ENCODE measurements around the gene LRRC4C. TPM values are rescaled to one million over a fixed set of nuclear protein-coding genes. Genes with fewer than 3 reads are reported as not detected.

LRRC4C gene
- total RNA-seq, 2 experiments from 2014 or later: not detected

DNA sequence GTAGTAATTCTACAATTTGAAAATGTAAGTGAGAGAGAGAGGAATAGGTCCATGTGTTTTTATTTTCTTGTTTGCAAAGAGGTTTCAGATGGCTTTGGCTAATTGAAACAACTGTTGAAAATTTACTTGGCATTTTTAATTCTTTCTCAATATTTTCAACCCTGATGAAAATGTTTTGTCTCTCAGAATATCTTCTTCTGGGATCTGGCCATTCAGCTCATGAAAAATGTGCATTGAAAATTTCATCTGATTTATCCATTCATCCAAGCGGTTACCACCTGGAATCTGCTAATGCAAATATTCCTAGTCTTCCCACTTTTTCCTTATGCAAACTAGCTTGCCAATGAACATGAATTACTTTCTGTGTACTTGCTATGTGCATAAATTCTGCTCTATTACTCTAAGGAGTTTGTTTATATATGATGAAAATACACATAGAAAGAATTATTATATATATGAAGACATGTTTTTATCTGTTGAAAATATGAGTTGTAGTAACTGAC lies 621.2 kb downstream of the LRRC4C start:
- DNase-seq: no peak
- peaks cover 2% of the 10 kb centered on the region for H3K9me3 Mint-ChIP-seq (ENCODE audit: low read depth)
- no peaks in the 10 kb centered on the region for H3K27me3 Mint-ChIP-seq
- no peaks in the 10 kb centered on the region for H3K36me3 Mint-ChIP-seq
- CTCF ChIA-PET: no interaction called here
- no peak overlapping the region for H3K27ac Mint-ChIP-seq
- H3K4me1 Mint-ChIP-seq: no peaks in the 10 kb centered on the region
- no peak for ATAC-seq
- no peak overlapping the region for H3K4me3 Mint-ChIP-seq

DNA sequence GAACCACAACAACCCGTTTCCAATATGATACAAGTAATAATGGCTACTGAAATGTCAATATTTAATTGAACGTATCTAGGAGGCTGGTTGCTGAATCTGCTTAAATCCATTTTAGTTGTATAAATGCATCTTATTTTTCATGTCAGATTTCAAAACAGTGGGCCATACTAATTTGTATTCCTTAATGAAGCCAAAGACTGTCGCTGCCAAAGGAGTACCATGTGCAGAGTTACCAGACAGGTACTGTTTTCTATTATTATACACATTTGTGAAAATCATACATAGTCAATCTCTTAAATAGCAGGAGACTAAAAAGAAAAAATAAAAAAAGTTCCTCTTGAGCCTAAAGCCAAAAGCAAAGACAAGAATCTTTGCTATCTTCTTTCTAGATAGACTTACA lies 632.3 kb downstream of the LRRC4C start:
- Mint-ChIP-seq H3K27me3 (no peaks in the 10 kb centered on the region), H3K4me1 (no peaks in the 10 kb centered on the region), H3K4me3 (no peak overlapping the region), H3K36me3 (no peaks in the 10 kb centered on the region), H3K9me3 (ENCODE audit: low read depth) (peaks cover 13% of the 10 kb centered on the region), H3K27ac (no peak overlapping the region)
- CTCF ChIA-PET: no interaction called here
- no peak for ATAC-seq
- DNase-seq: no peak

GRCh38 chr11:40826601-40827000 lies 632.9 kb downstream of the LRRC4C start:
- Mint-ChIP-seq H3K4me1 (no peaks in the 10 kb centered on the region), H3K9me3 (ENCODE audit: low read depth) (peaks cover 15% of the 10 kb centered on the region), H3K27ac (no peak overlapping the region), H3K4me3 (no peak overlapping the region), H3K27me3 (no peaks in the 10 kb centered on the region), H3K36me3 (no peaks in the 10 kb centered on the region)
- no peak for DNase-seq
- CTCF ChIA-PET: no interaction called here
- ATAC-seq: no peak

DNA sequence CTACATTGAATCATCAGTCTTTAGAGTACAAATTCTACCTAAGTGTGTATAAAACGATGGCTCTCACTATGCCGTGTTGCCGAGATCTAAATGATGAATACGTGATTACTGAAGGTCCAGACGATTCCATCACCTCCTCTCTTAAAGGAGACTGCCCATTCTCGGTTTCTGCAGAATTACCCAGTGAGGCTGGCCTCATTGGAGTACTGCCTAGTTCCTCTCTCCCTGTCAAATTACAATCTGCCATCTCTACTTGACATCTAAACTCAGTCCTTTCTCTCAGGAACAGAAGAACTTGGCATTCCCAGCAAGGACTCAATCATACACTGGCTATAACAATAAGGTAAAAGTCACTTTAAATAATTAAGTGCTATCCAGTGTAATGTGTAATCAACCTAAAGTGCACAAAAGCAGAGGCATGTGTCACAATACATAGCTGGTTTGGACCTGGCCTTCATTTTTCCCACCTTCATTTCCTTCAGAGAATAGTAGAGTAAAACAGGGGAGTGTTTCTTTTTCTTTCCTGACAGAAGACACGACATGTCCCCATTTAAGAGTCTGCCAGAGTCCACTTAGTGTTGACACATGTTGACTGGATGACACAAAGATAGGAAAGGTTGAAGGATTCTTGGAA lies 634.1 kb downstream of the LRRC4C start:
- CTCF ChIA-PET: no interaction called here
- Mint-ChIP-seq H3K4me3 (no peak overlapping the region), H3K27ac (no peak overlapping the region), H3K36me3 (no peaks in the 10 kb centered on the region), H3K27me3 (no peaks in the 10 kb centered on the region), H3K9me3 (ENCODE audit: low read depth) (peaks cover 10% of the 10 kb centered on the region), H3K4me1 (no peaks in the 10 kb centered on the region)
- no peak for DNase-seq
- no peak for ATAC-seq

DNA sequence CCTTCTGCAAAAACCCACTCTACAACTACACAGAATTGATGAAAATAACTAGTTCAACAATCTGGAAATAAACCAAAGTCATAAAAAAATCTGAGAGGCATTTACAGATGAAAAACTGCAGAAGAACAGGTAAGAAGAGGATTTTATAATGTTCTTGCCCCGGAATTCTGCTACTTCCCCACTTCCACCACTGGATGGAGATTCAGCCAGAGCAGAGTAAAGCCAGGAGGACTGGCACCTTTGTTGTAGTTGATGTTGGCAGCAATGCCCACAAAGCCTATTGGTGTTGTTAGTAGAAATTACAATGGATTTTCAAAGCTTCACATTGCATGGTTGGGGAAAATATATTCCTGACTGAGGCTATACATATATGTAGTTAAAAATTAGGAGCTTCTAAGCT lies 640.2 kb downstream of the LRRC4C start:
- no peak overlapping the region for H3K4me3 Mint-ChIP-seq
- H3K27me3 Mint-ChIP-seq: no peaks in the 10 kb centered on the region
- no peaks in the 10 kb centered on the region for H3K4me1 Mint-ChIP-seq
- CTCF ChIA-PET: no interaction called here
- no peak overlapping the region for H3K27ac Mint-ChIP-seq
- DNase-seq (no peak), ATAC-seq (no peak)
- peaks cover 9% of the 10 kb centered on the region for H3K9me3 Mint-ChIP-seq (ENCODE audit: low read depth)
- no peaks in the 10 kb centered on the region for H3K36me3 Mint-ChIP-seq

- no peak overlapping the region for H3K4me3 Mint-ChIP-seq
Measured at GRCh38 chr11:40816976-40817375, 642.5 kb downstream of the LRRC4C start.

GRCh38 chr11:40797981-40798380 lies 661.5 kb downstream of the LRRC4C start:
- H3K4me3 Mint-ChIP-seq: no peak overlapping the region
- no peak overlapping the region for H3K27ac Mint-ChIP-seq
- no peak for DNase-seq
- no peaks in the 10 kb centered on the region for H3K36me3 Mint-ChIP-seq
- peaks cover 16% of the 10 kb centered on the region for H3K9me3 Mint-ChIP-seq (ENCODE audit: low read depth)
- no peak for ATAC-seq
- H3K27me3 Mint-ChIP-seq: no peaks in the 10 kb centered on the region
- CTCF ChIA-PET: no interaction called here
- no peaks in the 10 kb centered on the region for H3K4me1 Mint-ChIP-seq

More at GRCh38 chr11:40816976-40817375, 642.5 kb downstream of the LRRC4C start:
- no peaks in the 10 kb centered on the region for H3K27me3 Mint-ChIP-seq
- ATAC-seq (no peak), DNase-seq (no peak)
- H3K36me3 Mint-ChIP-seq: no peaks in the 10 kb centered on the region
- peaks cover 5% of the 10 kb centered on the region for H3K9me3 Mint-ChIP-seq (ENCODE audit: low read depth)
- H3K4me1 Mint-ChIP-seq: no peaks in the 10 kb centered on the region
- no peak overlapping the region for H3K27ac Mint-ChIP-seq
- CTCF ChIA-PET: no interaction called here

DNA sequence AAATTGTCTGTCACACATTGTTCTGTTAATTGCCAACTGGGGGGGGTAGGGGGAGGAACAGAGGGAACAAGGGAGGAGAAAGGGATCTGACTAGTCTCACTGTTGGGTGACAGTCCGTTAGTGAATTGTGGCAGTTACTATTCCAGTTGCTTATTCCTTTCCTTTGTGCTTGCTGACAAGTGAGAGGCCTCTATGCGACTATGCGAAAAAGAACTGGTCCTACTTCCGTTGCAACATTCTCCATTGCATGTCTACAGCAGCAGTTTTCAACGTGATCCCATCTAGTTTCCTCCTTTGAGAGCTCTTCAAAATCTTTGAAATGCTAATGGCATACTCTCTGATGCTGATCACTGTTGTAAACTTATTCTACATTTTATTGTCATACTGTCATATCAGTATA lies 672.2 kb downstream of the LRRC4C start:
- H3K4me3 Mint-ChIP-seq: no peak overlapping the region
- H3K36me3 Mint-ChIP-seq: no peaks in the 10 kb centered on the region
- DNase-seq (no peak), ATAC-seq (no peak)
- CTCF ChIA-PET: no interaction called here
- H3K9me3 Mint-ChIP-seq (ENCODE audit: low read depth): peaks cover 16% of the 10 kb centered on the region
- H3K4me1 Mint-ChIP-seq: no peaks in the 10 kb centered on the region
- H3K27ac Mint-ChIP-seq: no peak overlapping the region
- no peaks in the 10 kb centered on the region for H3K27me3 Mint-ChIP-seq

- Mint-ChIP-seq H3K36me3 (no peaks in the 10 kb centered on the region), H3K4me3 (no peak overlapping the region), H3K27ac (no peak overlapping the region), H3K9me3 (ENCODE audit: low read depth) (peaks cover 5% of the 10 kb centered on the region), H3K4me1 (no peaks in the 10 kb centered on the region), H3K27me3 (no peaks in the 10 kb centered on the region)
- ATAC-seq (no peak), DNase-seq (no peak)
- CTCF ChIA-PET: no interaction called here
Measured at GRCh38 chr11:40763046-40763445, 696.4 kb downstream of the LRRC4C start.

DNA sequence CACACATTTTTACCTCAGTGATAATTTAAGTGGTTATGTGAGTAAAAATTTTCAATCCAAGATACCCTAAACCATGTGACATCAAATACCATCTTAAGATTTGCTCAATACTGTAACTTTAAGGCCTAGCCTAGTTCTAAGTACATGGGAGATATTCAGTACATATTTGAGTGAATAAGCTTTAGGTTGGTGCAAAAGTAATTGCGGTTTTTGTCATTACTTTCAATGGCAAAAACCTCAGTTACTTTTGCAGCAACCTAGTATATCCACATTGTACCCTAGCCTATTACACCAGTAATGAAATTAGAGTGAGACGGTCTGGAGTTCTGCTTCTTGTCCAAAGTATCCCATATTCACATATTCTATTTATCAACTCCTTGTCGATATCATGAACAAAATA lies 700.1 kb downstream of the LRRC4C start:
- Mint-ChIP-seq H3K36me3 (no peaks in the 10 kb centered on the region), H3K9me3 (ENCODE audit: low read depth) (peaks cover 7% of the 10 kb centered on the region), H3K27ac (no peak overlapping the region), H3K27me3 (no peaks in the 10 kb centered on the region), H3K4me1 (no peaks in the 10 kb centered on the region), H3K4me3 (no peak overlapping the region)
- CTCF ChIA-PET: no interaction called here
- ATAC-seq (no peak), DNase-seq (no peak)

DNA sequence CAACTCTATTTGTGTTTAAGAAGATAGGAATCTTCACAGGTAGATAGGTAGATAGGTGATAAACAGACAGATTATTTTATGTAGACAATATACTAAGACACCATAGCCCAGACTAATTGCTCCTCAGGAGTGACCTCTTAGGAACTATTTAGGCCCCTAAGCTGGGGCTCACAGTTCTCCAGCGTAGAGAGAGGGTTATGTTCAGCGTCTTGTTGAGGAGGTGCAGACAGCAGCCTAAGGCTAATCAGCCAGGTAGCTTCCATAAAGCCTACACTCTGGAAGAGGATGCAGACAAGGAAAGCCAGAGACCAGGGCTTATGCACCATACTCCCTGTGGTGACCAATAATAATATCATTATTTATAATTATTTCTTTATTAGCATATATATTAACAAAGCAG lies 705.2 kb downstream of the LRRC4C start:
- Mint-ChIP-seq H3K9me3 (ENCODE audit: low read depth) (peaks cover 5% of the 10 kb centered on the region), H3K4me3 (no peak overlapping the region), H3K27ac (no peak overlapping the region), H3K4me1 (no peaks in the 10 kb centered on the region), H3K27me3 (no peaks in the 10 kb centered on the region), H3K36me3 (no peaks in the 10 kb centered on the region)
- ATAC-seq: no peak
- CTCF ChIA-PET: no interaction called here
- no peak for DNase-seq

DNA sequence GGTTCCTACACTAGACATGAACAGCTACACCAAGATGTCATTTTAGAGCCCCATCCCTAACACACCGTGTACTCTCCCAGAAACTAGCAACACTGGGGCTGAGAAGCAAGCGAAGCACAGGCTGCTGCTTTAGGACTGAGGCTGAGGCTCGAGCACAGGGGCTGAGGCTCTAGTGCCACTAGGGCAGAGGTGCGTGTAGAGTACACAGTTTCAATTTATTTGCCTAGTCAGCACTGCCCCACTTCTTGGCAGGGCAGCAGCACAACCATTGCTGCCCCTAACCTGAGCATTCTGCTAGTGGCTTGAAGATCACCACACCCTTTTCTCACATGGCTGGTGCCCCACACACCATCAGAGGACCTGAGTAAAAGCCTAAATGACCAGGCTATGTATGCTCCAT lies 713.2 kb downstream of the LRRC4C start:
- ATAC-seq (no peak), DNase-seq (no peak)
- CTCF ChIA-PET: no interaction called here
- peaks cover 15% of the 10 kb centered on the region for H3K9me3 Mint-ChIP-seq (ENCODE audit: low read depth)
- H3K4me1 Mint-ChIP-seq: no peaks in the 10 kb centered on the region
- H3K27ac Mint-ChIP-seq: no peak overlapping the region
- no peaks in the 10 kb centered on the region for H3K36me3 Mint-ChIP-seq
- no peaks in the 10 kb centered on the region for H3K27me3 Mint-ChIP-seq
- H3K4me3 Mint-ChIP-seq: no peak overlapping the region

- Mint-ChIP-seq H3K27ac (no peak overlapping the region), H3K4me3 (no peak overlapping the region), H3K9me3 (ENCODE audit: low read depth) (peaks cover 12% of the 10 kb centered on the region), H3K4me1 (no peaks in the 10 kb centered on the region), H3K27me3 (no peaks in the 10 kb centered on the region), H3K36me3 (no peaks in the 10 kb centered on the region)
- ATAC-seq (no peak), DNase-seq (no peak)
- CTCF ChIA-PET: no interaction called here
Measured at GRCh38 chr11:40732132-40732531, 727.3 kb downstream of the LRRC4C start.

DNA sequence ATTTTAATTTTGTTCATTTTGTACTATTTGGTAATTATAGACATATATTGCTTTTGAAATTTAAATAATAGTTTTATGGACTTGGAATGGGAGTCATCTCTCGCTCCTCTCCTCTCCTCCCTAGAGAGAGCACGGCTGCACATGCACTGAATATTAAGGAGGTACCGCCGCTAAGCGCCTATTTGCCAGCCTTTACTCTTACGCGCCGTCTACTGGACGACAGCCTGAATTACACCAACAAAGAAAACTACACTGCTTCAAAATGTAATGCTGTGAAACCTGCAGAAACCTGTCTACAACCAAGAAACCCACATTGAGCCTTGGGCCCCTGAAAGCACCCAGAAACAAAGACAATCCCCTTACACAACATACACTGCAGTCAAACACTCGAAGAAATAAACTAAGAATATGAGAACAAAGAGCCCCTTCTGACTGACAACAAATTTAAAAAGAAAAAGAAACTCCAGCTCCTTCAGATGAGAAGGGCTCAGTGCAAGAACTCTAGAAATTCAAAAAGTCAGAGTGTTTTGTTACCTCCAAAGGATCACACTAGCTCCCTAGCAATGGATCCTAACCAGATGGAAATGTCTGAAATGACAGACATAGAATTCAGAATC lies 737.2 kb downstream of the LRRC4C start:
- Mint-ChIP-seq H3K4me1 (no peaks in the 10 kb centered on the region), H3K9me3 (ENCODE audit: low read depth) (peaks cover 9% of the 10 kb centered on the region), H3K4me3 (no peak overlapping the region), H3K27me3 (no peaks in the 10 kb centered on the region), H3K36me3 (no peaks in the 10 kb centered on the region), H3K27ac (no peak overlapping the region)
- CTCF ChIA-PET: no interaction called here
- no peak for DNase-seq
- no peak for ATAC-seq
